ENCODE measurements around the gene NMD3. TPM values are rescaled to one million over a fixed set of nuclear protein-coding genes. Genes with fewer than 3 reads are reported as not detected.
"Not testable (repeated sequence)": the region's sequence is repeated elsewhere in the genome, so short reads cannot be mapped to it uniquely, and the experiment has no call there.

NMD3 gene
- total and polyA plus RNA-seq, 5 experiments from 2014 or later: 38.1 to 41.5 (median 40.1) TPM

- Mint-ChIP-seq H3K36me3 (peaks cover 4 to 21% (median 13%) of the 10 kb centered on the region in 3 donors), H3K27ac (no peak overlapping the region), H3K4me3 (no peak overlapping the region), H3K4me1 (no peaks in the 10 kb centered on the region), H3K9me3 (peaks cover 0 to 4% (median 0%) of the 10 kb centered on the region in 9 donors), H3K27me3 (no peaks in the 10 kb centered on the region)
- POLR2A ChIA-PET: no interaction called here
- no peak for ATAC-seq
- DNase-seq: no peak
Observed at GRCh38 chr3:161268601-161269000, 47.5 kb downstream of the NMD3 start.

- Mint-ChIP-seq H3K9me3 (no peaks in the 10 kb centered on the region), H3K27ac (peak overlapping the region in 2 of 10 donors; percentile 6 to 46), H3K4me1 (peaks cover 0 to 2% (median 0%) of the 10 kb centered on the region in 4 donors), H3K4me3 (no peak overlapping the region), H3K36me3 (peaks cover 0 to 7% (median 7%) of the 10 kb centered on the region in 3 donors), H3K27me3 (no peaks in the 10 kb centered on the region)
- no peak for ATAC-seq
- DNase-seq: no peak
- POLR2A ChIA-PET: no interaction called here
Observed at GRCh38 chr3:161270991-161271390, 49.9 kb downstream of the NMD3 start.

GRCh38 chr3:161271646-161272045 lies 50.5 kb downstream of the NMD3 start:
- peak overlapping the region in 1 of 10 donors; percentile 46 for H3K27ac Mint-ChIP-seq

GRCh38 chr3:161272524-161272923 lies 51.4 kb downstream of the NMD3 start:
- Mint-ChIP-seq H3K36me3 (peaks cover 7 to 18% (median 8%) of the 10 kb centered on the region in 3 donors), H3K4me1 (peaks cover 0 to 2% (median 0%) of the 10 kb centered on the region in 4 donors), H3K9me3 (peaks cover 0 to 13% (median 7%) of the 10 kb centered on the region in 9 donors), H3K4me3 (no peak overlapping the region), H3K27ac (no peak overlapping the region), H3K27me3 (no peaks in the 10 kb centered on the region)
- ATAC-seq: no peak
- POLR2A ChIA-PET: no interaction called here
- DNase-seq: no peak

More at GRCh38 chr3:161271646-161272045, 50.5 kb downstream of the NMD3 start:
- POLR2A ChIA-PET: no interaction called here
- H3K27me3 Mint-ChIP-seq: no peaks in the 10 kb centered on the region
- DNase-seq (no peak), ATAC-seq (no peak)
- peaks cover 0 to 9% (median 7%) of the 10 kb centered on the region in 3 donors for H3K36me3 Mint-ChIP-seq
- H3K4me3 Mint-ChIP-seq: no peak overlapping the region
- H3K4me1 Mint-ChIP-seq: peaks cover 0 to 2% (median 0%) of the 10 kb centered on the region in 4 donors
- H3K9me3 Mint-ChIP-seq: peaks cover 0 to 5% (median 0%) of the 10 kb centered on the region in 9 donors

GRCh38 chr3:161273589-161274218 lies 52.6 kb downstream of the NMD3 start:
- Mint-ChIP-seq H3K4me1 (peaks cover 0 to 2% (median 0%) of the 10 kb centered on the region in 4 donors), H3K27me3 (no peaks in the 10 kb centered on the region), H3K4me3 (no peak overlapping the region), H3K27ac (no peak overlapping the region), H3K36me3 (peaks cover 7 to 27% (median 15%) of the 10 kb centered on the region in 3 donors), H3K9me3 (peaks cover 0 to 24% (median 13%) of the 10 kb centered on the region in 9 donors)
- ATAC-seq: no peak
- DNase-seq: peak in 6 of 10 donors; percentile 6 to 53 (median 42)
- POLR2A ChIA-PET: no interaction called here

- H3K9me3 Mint-ChIP-seq: peaks cover 0 to 35% (median 22%) of the 10 kb centered on the region in 9 donors
- no peaks in the 10 kb centered on the region for H3K27me3 Mint-ChIP-seq
- peaks cover 0 to 2% (median 0%) of the 10 kb centered on the region in 4 donors for H3K4me1 Mint-ChIP-seq
- H3K4me3 Mint-ChIP-seq: no peak overlapping the region
- ATAC-seq: peak in 1 of 2 donors; percentile 57
- peaks cover 3 to 37% (median 26%) of the 10 kb centered on the region in 3 donors for H3K36me3 Mint-ChIP-seq
- POLR2A ChIA-PET: no interaction called here
- DNase-seq: peak in 7 of 10 donors; percentile 11 to 53 (median 33)
- H3K27ac Mint-ChIP-seq: no peak overlapping the region
Observed at GRCh38 chr3:161274691-161275298, 53.7 kb downstream of the NMD3 start.

- Mint-ChIP-seq H3K4me3 (no peak overlapping the region), H3K27me3 (no peaks in the 10 kb centered on the region), H3K27ac (no peak overlapping the region), H3K36me3 (peaks cover 3 to 36% (median 31%) of the 10 kb centered on the region in 3 donors), H3K9me3 (peaks cover 0 to 45% (median 26%) of the 10 kb centered on the region in 9 donors), H3K4me1 (peaks cover 0 to 2% (median 0%) of the 10 kb centered on the region in 4 donors)
- DNase-seq (no peak), ATAC-seq (no peak)
- POLR2A ChIA-PET: no interaction called here
Observed at GRCh38 chr3:161275919-161276318, 54.8 kb downstream of the NMD3 start.

GRCh38 chr3:161282387-161282786 lies 61.3 kb downstream of the NMD3 start:
- DNase-seq, POLR2A ChIA-PET, ATAC-seq, H3K4me1 Mint-ChIP-seq, H3K27me3 Mint-ChIP-seq, H3K27ac Mint-ChIP-seq, H3K4me3 Mint-ChIP-seq: not testable (repeated sequence)
- Mint-ChIP-seq H3K9me3 (peaks cover 0 to 64% (median 42%) of the 10 kb centered on the region in 9 donors), H3K36me3 (peaks cover 0 to 35% (median 21%) of the 10 kb centered on the region in 3 donors)

GRCh38 chr3:161284989-161285388 lies 63.9 kb downstream of the NMD3 start:
- Mint-ChIP-seq H3K27me3 (no peaks in the 10 kb centered on the region), H3K9me3 (peaks cover 0 to 39% (median 22%) of the 10 kb centered on the region in 9 donors), H3K4me1 (no peaks in the 10 kb centered on the region), H3K27ac (no peak overlapping the region), H3K4me3 (no peak overlapping the region), H3K36me3 (peaks cover 0 to 14% (median 0%) of the 10 kb centered on the region in 3 donors)
- ATAC-seq (no peak), DNase-seq (no peak)
- POLR2A ChIA-PET: no interaction called here

- H3K9me3 Mint-ChIP-seq: peaks cover 0 to 11% (median 4%) of the 10 kb centered on the region in 9 donors
- no peak for ATAC-seq
- DNase-seq: no peak
- no peak overlapping the region for H3K27ac Mint-ChIP-seq
- peaks cover 0 to 14% (median 1%) of the 10 kb centered on the region in 5 donors for H3K27me3 Mint-ChIP-seq
- H3K4me1 Mint-ChIP-seq: no peaks in the 10 kb centered on the region
- no peaks in the 10 kb centered on the region for H3K36me3 Mint-ChIP-seq
- no peak overlapping the region for H3K4me3 Mint-ChIP-seq
- POLR2A ChIA-PET: interaction anchor here (0.7 kb wide), 1 partner anchor 12 kb away, joined by 4 read pairs; no protein-coding TSS in a partner anchor
Observed at GRCh38 chr3:161289174-161289573, 68.1 kb downstream of the NMD3 start.

- Mint-ChIP-seq H3K36me3 (no peaks in the 10 kb centered on the region), H3K27ac (no peak overlapping the region), H3K9me3 (peaks cover 0 to 9% (median 2%) of the 10 kb centered on the region in 9 donors), H3K27me3 (peaks cover 0 to 14% (median 1%) of the 10 kb centered on the region in 5 donors), H3K4me3 (no peak overlapping the region), H3K4me1 (no peaks in the 10 kb centered on the region)
- POLR2A ChIA-PET: no interaction called here
- DNase-seq (no peak), ATAC-seq (no peak)
Observed at GRCh38 chr3:161291191-161291901, 70.2 kb downstream of the NMD3 start.

- Mint-ChIP-seq H3K4me1 (no peaks in the 10 kb centered on the region), H3K36me3 (peaks cover 0 to 16% (median 11%) of the 10 kb centered on the region in 3 donors), H3K9me3 (peaks cover 7 to 23% (median 15%) of the 10 kb centered on the region in 9 donors), H3K27me3 (peaks cover 0 to 14% (median 1%) of the 10 kb centered on the region in 5 donors), H3K27ac (no peak overlapping the region), H3K4me3 (no peak overlapping the region)
- ATAC-seq (no peak), DNase-seq (no peak)
- POLR2A ChIA-PET: interaction anchor here (0.7 kb wide), 1 partner anchor 17 kb away, joined by 3 read pairs; no protein-coding TSS in a partner anchor
Observed at GRCh38 chr3:161293381-161293780, 72.3 kb downstream of the NMD3 start.

Measured in naive thymus-derived CD8-positive, alpha-beta T cell (primary cell).